ENCODE data around the gene ESRRG.

- TF ChIP-seq POLR2A (IDR thresholded peaks at IDR 0.05; ENCODE audit: low read depth, low read length) (no peak), MAX (IDR thresholded peaks at IDR 0.05; ENCODE audit: insufficient read depth, insufficient read length) (no peak), EZH2 (IDR thresholded peaks at IDR 0.05; ENCODE audit: borderline replicate concordance, low read depth, low read length, severe bottlenecking) (no peak)
Observed at GRCh38 chr1:216643176-216643575, 80.1 kb downstream of the ESRRG start.
